GM12865 (cell line): ENCODE results near the gene RPRD1A.
A peak's percentile ranks its signal among the peaks of the same experiment; 100 is the strongest.

ENCODE experiments used
- DNase-seq: peaks from one replicate; pipeline ENCODE4 v3.0.0; 2010; ENCODE audit warnings: low read depth
- H3K4me3 ChIP-seq: 2 replicates; pipeline ENCODE4 v1.5.1; 2011; ENCODE audit warnings: mild to moderate bottlenecking, low read depth, low read length, control low read depth
- CTCF ChIP-seq: IDR thresholded peaks from 2 replicates; pipeline ENCODE4 v1.5.1; 2011; ENCODE audit warnings: low read length, control low read depth, low read depth, inconsistent platforms; ENCODE audit not compliant: insufficient read depth; ENCODE audit errors: missing control alignments

Gene RPRD1A

GRCh38 chr18:35979112-35979511 lies 88.2 kb downstream of the RPRD1A start:
- H3K4me3 ChIP-seq, result no peak overlapping the region
- no peak for DNase-seq
- no peak for TF ChIP-seq CTCF

- no peak overlapping the region for H3K4me3 ChIP-seq
- no peak for TF ChIP-seq CTCF
- DNase-seq, result no peak
Observed at GRCh38 chr18:35974181-35974580, 93.2 kb downstream of the RPRD1A start.

- DNase-seq, result no peak
- H3K4me3 ChIP-seq, result peak overlapping the region; percentile 79
Observed at GRCh38 chr18:35973650-35974049, 93.7 kb downstream of the RPRD1A start.

GRCh38 chr18:35972197-35973000 lies 95.0 kb downstream of the RPRD1A start, which contains the start of gene RMP24:
RMP24 (plus strand) TSS chr18:35972679.
- H3K4me3 ChIP-seq, result peak within 1 kb of the TSS; percentile 79
- peak; percentile 98 for DNase-seq
- TF ChIP-seq CTCF, result no peak

More at GRCh38 chr18:35973650-35974049, 93.7 kb downstream of the RPRD1A start:
- no peak for TF ChIP-seq CTCF

GRCh38 chr18:35971661-35972196 lies 95.6 kb downstream of the RPRD1A start:
- no peak for DNase-seq
- no peak for TF ChIP-seq CTCF
- H3K4me3 ChIP-seq, result peak overlapping the region; percentile 79

GRCh38 chr18:35969676-35970075 lies 97.7 kb downstream of the RPRD1A start:
- H3K4me3 ChIP-seq, result no peak overlapping the region

More at GRCh38 chr18:35969676-35970075, 97.7 kb downstream of the RPRD1A start:
- TF ChIP-seq CTCF, result no peak
- DNase-seq, result no peak
